CD4-positive, alpha-beta T cell treated with Interferon gamma for 1 hour (primary cell): ENCODE data around the gene DPM3.
"Not testable (repeated sequence)": the region's sequence is repeated elsewhere in the genome, so short reads cannot be mapped to it uniquely, and the experiment has no call there.

ENCODE experiments used
- DNase-seq: peaks from one replicate; pipeline ENCODE4 v3.0.0-alpha.2; 2020

Gene DPM3

GRCh38 chr1:155123801-155124200 is 16.5 kb downstream of the DPM3 start:
- DNase-seq, result no peak

- DNase-seq, result no peak
Observed at GRCh38 chr1:155122308-155122707, 18.0 kb downstream of the DPM3 start.

DNA sequence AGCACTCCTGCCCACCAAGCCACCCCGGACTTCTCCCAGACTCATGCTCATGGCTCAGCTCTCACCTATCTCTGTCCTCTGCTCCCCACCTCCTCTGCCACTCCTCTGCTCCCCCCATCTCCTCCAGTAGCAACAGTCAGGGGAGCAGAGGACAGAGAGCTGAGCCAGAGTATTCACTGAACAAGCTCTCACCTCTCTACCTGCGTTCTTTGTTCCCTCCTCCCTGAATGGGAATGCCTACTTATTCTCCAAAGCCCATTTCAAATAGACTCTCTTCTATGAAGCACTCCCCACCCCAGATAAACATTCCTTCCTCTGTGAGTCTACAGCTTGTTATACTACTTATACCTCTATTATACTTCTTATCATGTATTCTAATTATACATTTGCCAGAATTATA is 19.1 kb downstream of the DPM3 start:
- no peak for DNase-seq

DNA sequence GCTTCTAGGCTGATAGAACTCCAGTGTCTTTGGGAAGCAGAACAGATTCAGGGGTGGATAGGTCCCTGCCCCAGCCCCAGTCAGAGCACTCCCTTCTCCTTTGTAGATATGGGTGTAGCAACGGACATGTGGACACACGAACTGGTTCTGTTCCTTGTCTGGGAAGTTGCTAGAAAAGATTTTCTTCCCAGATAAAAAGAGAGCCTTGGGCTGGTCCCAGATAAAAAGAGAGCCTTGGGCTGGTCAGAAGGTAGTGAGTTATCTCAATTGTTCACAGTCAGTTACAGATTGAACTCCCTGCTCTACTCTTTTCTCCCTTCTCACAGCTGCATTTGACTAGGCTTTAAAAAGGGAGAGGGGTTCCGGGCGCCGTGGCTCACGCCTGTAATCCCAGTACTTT is 20.1 kb downstream of the DPM3 start:
- no peak for DNase-seq

- not testable (repeated sequence) for DNase-seq
Observed at GRCh38 chr1:155118090-155118489, 22.2 kb downstream of the DPM3 start.

DNA sequence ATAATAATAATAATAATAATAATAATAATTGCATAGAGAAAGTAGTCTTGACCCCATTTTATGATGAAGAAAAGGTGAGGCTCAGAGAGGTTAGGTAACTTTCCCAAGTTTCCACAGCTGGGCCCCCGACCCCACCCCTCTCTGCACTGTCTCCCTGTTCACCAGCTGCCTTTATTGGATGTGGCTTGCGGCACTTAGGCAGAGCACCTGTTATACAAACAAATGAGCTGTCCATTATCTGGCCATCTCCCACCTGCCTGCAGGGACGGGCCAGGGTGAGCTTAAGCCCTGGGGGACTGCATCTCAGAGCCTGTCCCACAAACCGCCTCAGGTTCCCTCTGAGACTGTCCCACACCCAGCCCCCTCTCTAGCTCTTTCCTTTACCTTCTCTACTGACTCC is 22.7 kb downstream of the DPM3 start:
- no peak for DNase-seq

- no peak for DNase-seq
Observed at GRCh38 chr1:155116113-155116764, 24.1 kb downstream of the DPM3 start.

- no peak for DNase-seq
Observed at GRCh38 chr1:155113450-155113980, 26.8 kb downstream of the DPM3 start.

- DNase-seq, result no peak
Observed at GRCh38 chr1:155110826-155111225, 29.5 kb downstream of the DPM3 start.

DNA sequence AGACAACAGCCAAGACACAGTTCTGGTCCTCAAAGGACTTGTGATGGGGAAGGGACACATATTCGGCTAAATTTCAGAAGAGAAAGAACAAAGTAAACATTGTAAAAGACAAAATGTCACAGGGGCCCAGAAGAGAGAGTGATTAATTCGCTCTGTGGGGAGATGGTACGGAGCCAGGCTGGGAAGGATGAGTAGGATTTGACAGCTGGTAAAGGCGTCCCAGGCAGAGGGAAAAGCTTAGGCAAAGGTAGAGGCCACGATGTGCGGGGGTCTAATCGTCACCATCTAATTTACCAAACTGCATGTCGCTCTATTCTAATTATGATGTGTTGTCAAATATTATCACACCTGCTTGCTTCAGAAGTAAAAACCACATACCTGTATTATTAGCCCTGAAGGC is 29.9 kb downstream of the DPM3 start:
- DNase-seq, result no peak

- no peak for DNase-seq
Observed at GRCh38 chr1:155108296-155108695, 32.0 kb downstream of the DPM3 start.

GRCh38 chr1:155107309-155108264 is 32.7 kb downstream of the DPM3 start:
- DNase-seq, result no peak

DNA sequence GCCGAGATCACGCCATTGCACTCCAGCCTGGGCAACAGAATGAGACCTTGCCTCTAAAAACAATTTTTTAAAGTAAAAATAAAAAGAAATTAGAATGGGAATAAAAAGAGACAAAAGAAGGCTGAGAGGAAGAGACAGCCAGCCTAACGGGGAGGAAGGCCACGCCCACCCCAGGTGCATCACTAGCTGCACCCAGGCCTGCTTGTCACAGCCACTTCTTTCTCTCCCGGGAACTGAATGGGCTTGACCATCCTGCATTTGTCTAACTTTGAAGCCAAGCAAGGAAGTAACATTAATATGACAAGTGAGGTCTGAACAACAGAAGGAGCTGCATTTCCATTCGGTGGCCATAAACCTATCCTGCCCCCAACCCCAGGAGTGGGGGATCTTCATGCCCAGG is 33.5 kb downstream of the DPM3 start:
- no peak for DNase-seq

DNA sequence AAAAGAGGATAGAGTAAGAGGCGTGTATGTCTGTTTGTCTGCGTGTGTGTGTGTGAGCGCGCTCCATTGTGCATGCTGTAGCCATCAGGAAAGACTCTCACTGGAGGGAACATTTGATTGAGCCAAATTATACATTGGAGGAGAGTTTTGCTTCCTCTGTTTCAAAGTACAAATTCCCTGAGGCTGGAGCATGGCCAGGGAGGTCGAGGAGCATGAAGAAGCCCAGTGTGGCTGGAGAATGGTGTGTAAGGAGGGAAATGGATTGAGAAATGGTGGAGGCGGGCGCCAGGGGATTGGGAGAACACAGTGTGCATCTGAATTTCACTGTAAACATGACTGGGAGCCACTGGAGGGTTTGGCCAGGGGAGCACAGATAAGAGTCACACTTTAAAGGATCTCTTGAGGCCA is 34.7 kb downstream of the DPM3 start:
- DNase-seq, result no peak

GRCh38 chr1:155104605-155105534 is 35.5 kb downstream of the DPM3 start:
- DNase-seq, result no peak

GRCh38 chr1:155103325-155103724 is 37.0 kb downstream of the DPM3 start:
- DNase-seq, result no peak

DNA sequence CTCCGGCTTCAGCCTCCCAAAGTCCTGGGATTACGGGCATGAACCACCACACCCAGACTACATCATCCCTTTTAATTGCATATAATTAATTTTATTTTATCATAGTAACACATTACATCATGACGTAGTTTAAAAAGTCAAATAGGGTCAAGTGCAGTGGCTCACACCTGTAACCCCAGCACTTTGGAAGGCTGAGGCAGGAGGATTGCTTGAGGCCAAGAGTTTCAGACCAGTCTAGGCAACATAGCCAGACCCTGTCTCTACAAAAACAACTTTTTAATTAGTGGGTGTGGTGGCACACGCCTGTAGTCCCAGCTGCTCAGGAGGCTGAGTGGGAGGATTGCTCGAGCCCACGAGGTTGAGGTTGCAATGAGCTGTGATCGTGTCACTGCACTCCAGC is 41.0 kb downstream of the DPM3 start:
- no peak for DNase-seq

DNA sequence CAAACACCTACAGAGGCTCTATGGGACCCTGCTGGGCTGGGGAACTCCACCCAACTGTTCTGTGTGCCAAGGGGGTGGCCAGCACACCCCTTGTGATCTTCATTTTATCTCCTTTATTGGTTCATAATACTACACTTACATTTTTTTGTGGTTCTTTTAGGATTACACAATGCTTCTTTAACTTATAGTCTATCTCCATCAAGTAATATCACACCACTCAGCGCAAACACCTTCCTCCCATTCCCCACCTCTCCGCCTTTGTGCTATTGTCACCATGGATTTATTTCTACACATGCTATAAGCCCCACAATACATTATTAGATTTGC is 45.7 kb downstream of the DPM3 start:
- no peak for DNase-seq

- no peak for DNase-seq
Observed at GRCh38 chr1:155093911-155094621, 46.3 kb downstream of the DPM3 start.

GRCh38 chr1:155092641-155093040 is 47.7 kb downstream of the DPM3 start:
- no peak for DNase-seq

GRCh38 chr1:155092131-155092530 is 48.2 kb downstream of the DPM3 start:
- no peak for DNase-seq
